Mesodermal cell (in vitro differentiated cells): ENCODE data around the gene INO80C.
A peak's percentile ranks its signal among the peaks of the same experiment; 100 is the strongest.

Experiments used
- H3K27ac ChIP-seq: 2 replicates; pipeline ENCODE4 v1.7.0; 2013; ENCODE audit warnings: mild to moderate bottlenecking, low read depth, low read length, moderate library complexity; ENCODE audit not compliant: severe bottlenecking
- H3K36me3 ChIP-seq: 2 replicates; pipeline ENCODE4 v1.7.1; 2013; ENCODE audit warnings: mild to moderate bottlenecking, low read length, moderate library complexity; ENCODE audit not compliant: control insufficient read depth, insufficient read depth
- H3K4me1 ChIP-seq: one replicate; pipeline ENCODE4 v1.7.1; 2013; ENCODE audit warnings: mild to moderate bottlenecking, low read length; ENCODE audit not compliant: insufficient read depth, control insufficient read depth, poor library complexity, severe bottlenecking
- H3K4me3 ChIP-seq: 2 replicates; pipeline ENCODE4 v1.7.0; 2013; ENCODE audit warnings: low read length, control low read depth, mild to moderate bottlenecking; ENCODE audit not compliant: insufficient read depth, poor library complexity, severe bottlenecking; ENCODE audit errors: extremely low read depth
- H3K9me3 ChIP-seq: 2 replicates; pipeline ENCODE4 v1.7.1; 2013; ENCODE audit warnings: mild to moderate bottlenecking, low read length, moderate library complexity; ENCODE audit not compliant: control insufficient read depth
- WGBS, 2 experiments: methylation state at CpG; one replicate each; pipeline ENCODE4 v1.1.5; 2013; ENCODE audit warnings: missing lambda C conversion rate in 2 of 2; ENCODE audit not compliant: insufficient coverage in 2 of 2; 5-methylcytosine and 5-hydroxymethylcytosine counted together

INO80C gene

DNA sequence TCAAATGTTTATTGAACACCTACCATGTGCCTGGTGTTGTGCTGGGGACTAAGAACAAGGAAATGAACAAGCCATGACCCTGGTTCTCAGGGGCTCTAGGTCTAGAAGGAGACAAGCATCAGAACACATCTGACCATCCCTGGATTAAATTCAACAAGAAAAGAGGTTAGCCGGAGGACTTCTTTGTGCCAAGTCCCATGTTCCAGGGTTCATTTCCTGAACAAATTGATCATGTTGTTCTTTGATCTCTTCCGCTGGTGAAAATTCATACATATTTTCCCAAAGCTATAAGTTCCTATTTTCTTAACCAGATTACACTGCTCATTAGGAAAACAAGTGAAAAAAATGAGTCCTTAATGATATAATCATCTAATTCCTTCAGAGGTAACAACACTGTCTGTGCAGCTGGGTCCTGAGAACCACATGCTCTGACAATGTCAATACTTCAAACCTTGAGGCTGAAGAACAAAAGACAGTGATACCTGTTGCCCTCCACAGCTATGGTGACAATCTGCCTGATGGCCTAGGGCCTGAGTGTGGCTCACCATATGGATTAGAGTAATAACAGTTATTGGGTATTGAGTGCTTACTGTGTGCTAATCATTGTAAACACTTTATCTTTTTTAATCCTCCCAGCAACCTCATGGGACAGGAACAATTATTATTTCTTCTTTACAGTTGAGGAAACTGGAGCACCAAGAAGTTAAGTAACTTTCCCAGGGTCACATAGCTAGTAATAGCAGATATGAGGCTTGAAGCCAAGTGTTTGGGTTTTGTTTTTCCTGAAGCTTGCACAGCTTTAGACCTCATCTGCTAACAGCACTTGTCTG, 24.6 kb upstream of the INO80C start:
- Histone ChIP-seq H3K36me3 (no peaks in the 10 kb centered on the region), H3K9me3 (no peaks in the 10 kb centered on the region), H3K27ac (no peak overlapping the region), H3K4me3 (no peak overlapping the region), H3K4me1 (peaks cover 12% of the 10 kb centered on the region)
- 96 to 100% methylated on average over 1 to 2 of the region's 2 CpGs for WGBS, 2 experiments

DNA sequence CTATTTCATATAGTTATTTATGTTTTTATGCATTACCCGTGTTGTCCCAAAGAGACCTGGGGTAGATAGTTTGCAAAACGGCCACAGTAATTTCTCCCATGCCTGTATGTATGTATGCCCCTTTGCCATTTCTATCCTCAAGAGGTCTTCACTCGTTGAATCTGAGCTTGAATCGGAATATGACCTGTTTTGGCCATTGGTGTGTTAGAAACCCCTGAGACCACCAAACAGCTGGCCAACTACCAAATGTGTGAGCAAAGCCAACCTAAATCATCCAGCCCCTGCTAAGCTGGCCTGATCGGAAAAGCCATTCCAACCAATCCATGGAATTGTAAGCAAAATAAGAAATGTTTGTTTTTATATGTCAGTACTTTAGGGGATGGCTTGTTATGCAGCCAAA, 23.4 kb upstream of the INO80C start:
- Histone ChIP-seq H3K9me3 (no peaks in the 10 kb centered on the region), H3K27ac (no peak overlapping the region)
- 100% methylated on average over 1 to 4 of the region's 5 CpGs for WGBS, 2 experiments

DNA sequence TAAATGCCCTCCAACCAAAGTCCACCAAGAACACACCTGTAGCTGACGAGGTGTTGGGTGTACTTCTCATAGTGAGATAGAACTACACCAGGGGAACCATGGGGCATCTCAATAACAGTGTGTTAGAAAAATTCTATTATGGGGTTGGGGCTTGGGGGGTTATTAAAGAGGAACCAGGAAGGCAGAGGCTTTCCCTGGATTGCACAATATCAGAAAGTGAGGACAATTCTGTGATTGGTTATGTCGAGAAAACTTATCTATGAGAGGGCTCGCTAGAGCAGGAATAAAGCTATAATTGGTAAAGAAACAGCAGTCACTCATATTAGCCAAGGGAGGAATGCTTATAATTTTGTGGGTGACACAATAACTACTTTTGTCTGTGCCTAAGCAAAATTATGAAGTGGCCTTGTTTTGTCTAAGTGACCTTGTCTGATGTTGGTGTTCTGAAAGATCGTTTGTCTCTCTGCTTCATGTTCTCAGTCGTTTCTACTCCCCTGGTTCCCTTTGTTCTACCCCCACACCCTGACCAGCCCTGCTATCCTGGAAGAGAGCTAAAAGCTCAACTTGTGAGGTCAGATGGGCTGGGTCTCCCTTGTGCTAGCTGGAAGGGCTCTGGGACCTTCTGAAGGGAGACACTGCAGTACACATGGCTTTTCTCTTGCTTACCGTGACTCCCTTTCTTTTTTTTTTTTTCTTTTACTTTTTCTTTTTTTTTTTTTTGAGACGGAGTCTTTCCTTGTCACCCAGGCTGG, 21.6 kb upstream of the INO80C start:
- H3K4me3 ChIP-seq = no peak overlapping the region
- H3K36me3 ChIP-seq = no peaks in the 10 kb centered on the region
- H3K9me3 ChIP-seq = no peaks in the 10 kb centered on the region
- WGBS, 2 experiments = 80 to 92% methylated on average over 3 of the region's 7 CpGs
- H3K4me1 ChIP-seq = peaks cover 27% of the 10 kb centered on the region
- no peak overlapping the region for H3K27ac ChIP-seq

More for the DNA sequence above, 23.4 kb upstream of the INO80C start:
- peaks cover 17% of the 10 kb centered on the region for H3K4me1 ChIP-seq
- H3K36me3 ChIP-seq = no peaks in the 10 kb centered on the region
- H3K4me3 ChIP-seq = no peak overlapping the region

DNA sequence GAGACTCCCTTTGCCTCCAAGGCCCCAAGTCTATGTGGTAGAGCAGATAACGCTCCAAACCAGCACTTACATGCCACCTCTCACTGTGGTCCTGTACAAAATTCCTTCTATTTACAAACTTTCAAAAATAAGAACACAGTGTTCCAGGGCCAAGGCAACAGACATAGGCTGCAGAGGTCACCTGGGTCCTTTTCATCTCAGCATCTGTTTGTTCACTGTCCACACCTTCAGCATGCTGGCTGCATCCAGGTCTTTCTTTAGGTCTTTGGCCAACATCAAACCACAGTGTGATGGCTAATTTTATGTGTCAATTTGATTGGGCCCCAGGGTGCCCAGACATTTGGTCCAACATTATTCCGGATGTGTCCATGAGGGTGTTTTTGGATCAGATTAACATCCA, 20.0 kb upstream of the INO80C start:
- H3K4me3 ChIP-seq = no peak overlapping the region
- H3K9me3 ChIP-seq = no peaks in the 10 kb centered on the region
- 100% methylated on average over 1 of the region's 2 CpGs for WGBS, 2 experiments
- no peaks in the 10 kb centered on the region for H3K36me3 ChIP-seq
- peaks cover 43% of the 10 kb centered on the region for H3K4me1 ChIP-seq
- H3K27ac ChIP-seq = no peak overlapping the region

DNA sequence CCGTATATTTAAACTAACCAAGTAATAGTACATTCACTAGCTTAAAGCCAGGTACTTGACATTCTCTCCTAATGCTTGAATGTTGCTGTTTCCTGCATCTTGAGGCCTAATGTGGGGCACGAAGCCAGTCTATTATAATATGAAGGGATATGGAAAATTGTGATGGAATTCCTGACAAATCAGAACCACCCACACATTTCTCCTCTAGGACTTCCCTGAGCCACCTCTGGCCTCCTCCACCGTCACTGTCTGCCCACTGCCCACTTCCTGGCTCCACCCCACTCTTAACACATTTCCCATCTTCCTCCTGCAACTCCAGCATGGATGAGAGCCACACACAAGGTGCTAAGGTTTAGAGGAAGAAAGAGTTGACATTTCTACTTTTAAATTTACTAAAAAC, 19.0 kb upstream of the INO80C start:
- Histone ChIP-seq H3K9me3 (no peaks in the 10 kb centered on the region), H3K4me1 (peaks cover 47% of the 10 kb centered on the region), H3K4me3 (no peak overlapping the region), H3K36me3 (no peaks in the 10 kb centered on the region), H3K27ac (no peak overlapping the region)
- no CpG with 5 or more reads among the region's 3 CpGs for WGBS, 2 experiments

DNA sequence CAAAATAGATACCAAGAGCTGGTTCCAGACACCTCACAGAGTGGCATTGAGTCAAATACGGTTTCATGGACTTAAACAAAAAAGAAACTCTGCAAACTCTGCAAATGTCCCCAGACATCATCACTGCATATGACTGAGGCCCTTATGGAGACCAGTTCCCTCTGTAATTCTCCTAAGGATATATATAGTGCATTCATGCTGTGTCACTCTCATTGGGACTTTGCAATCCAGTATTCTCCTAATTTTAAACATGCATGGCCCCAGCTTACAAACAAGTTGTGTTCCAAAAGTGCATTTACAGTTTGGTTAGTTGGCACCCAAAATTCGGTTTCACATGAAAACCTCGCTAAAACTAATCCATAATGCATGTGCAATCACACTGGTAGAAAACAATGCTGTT, 18.6 kb upstream of the INO80C start:
- Histone ChIP-seq H3K4me1 (peaks cover 47% of the 10 kb centered on the region), H3K4me3 (no peak overlapping the region), H3K36me3 (no peaks in the 10 kb centered on the region), H3K9me3 (no peaks in the 10 kb centered on the region), H3K27ac (peak overlapping the region; percentile 77)
- 89 to 92% methylated on average over 2 to 3 of the region's 3 CpGs for WGBS, 2 experiments

DNA sequence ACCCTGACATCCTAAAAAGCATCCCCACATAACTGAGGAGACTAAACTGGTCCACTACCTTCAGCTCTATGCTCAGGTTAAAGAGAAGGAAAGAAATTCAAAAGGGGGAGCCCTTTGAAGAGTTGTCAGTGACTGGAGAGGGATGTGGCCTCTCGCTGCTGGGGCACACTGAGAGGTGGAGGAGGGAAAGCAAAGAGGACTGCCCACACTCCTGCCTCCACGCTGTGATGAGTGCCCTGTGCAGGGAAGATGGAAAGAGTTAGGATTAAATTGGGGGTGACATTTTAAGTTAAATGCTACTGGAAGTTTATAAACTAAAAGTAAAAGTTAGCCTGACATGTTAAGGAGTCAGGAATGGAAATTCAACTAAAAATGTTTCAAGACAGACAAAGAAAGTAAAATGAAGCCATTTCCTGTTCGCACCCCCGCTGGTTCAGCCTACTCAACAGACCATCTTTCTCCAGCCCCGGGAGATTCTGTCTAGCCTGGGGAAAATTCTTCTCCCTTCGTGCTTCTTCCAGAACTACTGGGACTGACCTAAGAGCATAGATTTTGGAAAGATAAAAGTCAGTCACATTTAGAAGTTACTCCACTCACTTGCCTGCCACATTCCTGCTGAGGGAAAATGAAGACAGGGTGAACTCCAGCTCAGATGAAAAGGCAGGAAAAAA, 17.8 kb upstream of the INO80C start:
- H3K36me3 ChIP-seq = no peaks in the 10 kb centered on the region
- no peak overlapping the region for H3K4me3 ChIP-seq
- WGBS, 2 experiments = 36 to 61% methylated on average over 3 to 5 of the region's 6 CpGs
- peaks cover 47% of the 10 kb centered on the region for H3K4me1 ChIP-seq
- H3K27ac ChIP-seq = peak overlapping the region; percentile 77
- no peaks in the 10 kb centered on the region for H3K9me3 ChIP-seq

DNA sequence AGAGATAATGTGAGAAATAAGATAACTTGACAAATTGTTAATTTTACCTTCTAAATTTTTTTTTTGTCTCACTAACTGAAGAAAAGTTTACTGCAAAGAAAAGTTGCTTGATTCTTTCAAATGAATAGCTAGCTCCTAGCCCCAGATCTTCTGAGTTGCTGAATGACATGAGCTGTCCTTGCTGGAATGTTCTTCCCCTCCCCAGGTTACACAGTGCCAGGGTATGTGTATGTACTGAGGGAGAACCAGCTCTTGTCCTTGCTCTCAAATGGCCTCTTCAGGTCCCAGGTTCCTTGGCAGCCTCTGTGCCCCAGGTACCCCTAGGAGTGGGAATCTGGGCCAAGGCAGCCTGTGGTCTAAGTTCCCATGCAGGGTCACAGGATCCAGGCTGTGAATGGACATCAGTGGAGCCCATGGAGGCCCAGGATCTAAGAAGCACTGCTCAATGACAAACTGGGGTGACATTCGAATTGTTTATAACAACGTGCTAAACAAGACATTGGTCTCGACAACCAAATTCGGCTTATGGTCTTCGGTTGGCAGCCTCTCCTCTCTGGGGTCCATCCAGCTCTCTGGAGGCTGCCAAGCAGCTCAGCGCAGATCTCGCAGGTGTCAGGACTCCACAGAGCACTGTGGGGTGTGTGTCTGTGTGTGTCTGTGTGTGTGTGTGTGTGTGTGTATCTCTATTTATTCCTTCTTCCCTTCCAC, 17.1 kb upstream of the INO80C start:
- Histone ChIP-seq H3K4me1 (peaks cover 47% of the 10 kb centered on the region), H3K36me3 (no peaks in the 10 kb centered on the region), H3K4me3 (no peak overlapping the region), H3K9me3 (no peaks in the 10 kb centered on the region), H3K27ac (no peak overlapping the region)
- 94 to 97% methylated on average over 3 to 5 of the region's 7 CpGs for WGBS, 2 experiments

DNA sequence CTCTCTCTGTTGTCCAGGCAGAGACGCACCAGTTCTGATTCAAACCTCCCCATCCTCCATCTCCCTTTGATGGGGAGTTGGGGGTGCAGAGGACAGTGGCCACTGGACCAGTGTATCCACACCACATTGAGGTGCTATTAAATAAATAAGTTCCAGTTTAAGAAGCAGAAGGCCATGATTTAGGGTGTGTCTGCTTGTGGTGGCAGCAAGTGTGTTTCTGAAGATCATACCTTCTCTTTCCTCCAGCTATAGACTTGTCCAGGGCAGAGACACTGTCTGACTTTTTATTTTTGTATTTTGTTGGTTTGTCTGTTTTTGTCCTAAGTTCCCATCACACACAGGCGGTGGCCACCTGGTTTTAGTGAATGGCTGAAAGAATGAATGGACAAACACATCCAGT, 16.5 kb upstream of the INO80C start:
- no peak overlapping the region for H3K4me3 ChIP-seq
- H3K27ac ChIP-seq = no peak overlapping the region
- H3K4me1 ChIP-seq = peaks cover 47% of the 10 kb centered on the region
- H3K9me3 ChIP-seq = no peaks in the 10 kb centered on the region
- no CpG with 5 or more reads among the region's 2 CpGs for WGBS, 2 experiments
- H3K36me3 ChIP-seq = no peaks in the 10 kb centered on the region

DNA sequence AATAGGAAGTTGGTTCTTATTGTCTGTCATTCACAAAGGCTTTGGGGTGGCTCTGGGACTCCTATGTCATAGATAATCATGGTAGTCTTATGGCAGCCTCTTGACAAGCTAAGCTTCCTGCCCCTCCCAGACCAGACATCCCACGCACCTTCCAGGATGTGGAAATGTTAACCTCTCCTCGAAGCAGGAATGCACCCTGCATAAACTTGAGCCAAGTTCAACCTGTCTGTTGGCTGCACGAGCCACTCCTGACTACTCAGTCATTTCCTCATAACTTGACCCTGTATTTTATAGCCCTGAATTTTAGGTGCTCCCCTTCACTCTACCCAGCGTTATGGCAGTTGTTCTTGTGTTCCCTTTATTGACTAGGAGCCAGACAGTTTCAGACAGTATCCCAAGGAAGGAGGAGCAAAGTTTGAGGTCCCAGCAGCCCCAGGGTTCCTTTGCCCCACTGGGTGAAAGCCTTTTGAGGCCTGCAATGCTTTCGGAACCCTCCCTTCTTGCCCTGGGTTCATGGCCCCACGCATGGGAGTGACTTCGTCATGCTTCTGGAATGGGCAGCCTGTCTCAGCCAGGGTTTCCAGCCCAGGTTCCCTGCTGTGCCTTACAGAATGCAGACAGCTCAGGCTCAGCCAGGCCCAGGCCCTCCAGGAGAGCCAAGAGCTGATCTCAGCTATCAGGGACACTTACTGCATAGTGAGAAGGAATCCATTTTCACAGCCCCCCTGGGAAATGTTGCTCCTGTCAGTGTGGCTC, 15.6 kb upstream of the INO80C start:
- Histone ChIP-seq H3K36me3 (no peaks in the 10 kb centered on the region), H3K9me3 (no peaks in the 10 kb centered on the region), H3K27ac (peak overlapping the region; percentile 76), H3K4me3 (no peak overlapping the region), H3K4me1 (peaks cover 47% of the 10 kb centered on the region)
- 55 to 64% methylated on average over 7 of the region's 7 CpGs for WGBS, 2 experiments
